ENCODE data around the gene CLSTN1.
"Not testable (repeated sequence)": the region's sequence is repeated elsewhere in the genome, so short reads cannot be mapped to it uniquely, and the experiment has no call there.

Gene CLSTN1

DNA sequence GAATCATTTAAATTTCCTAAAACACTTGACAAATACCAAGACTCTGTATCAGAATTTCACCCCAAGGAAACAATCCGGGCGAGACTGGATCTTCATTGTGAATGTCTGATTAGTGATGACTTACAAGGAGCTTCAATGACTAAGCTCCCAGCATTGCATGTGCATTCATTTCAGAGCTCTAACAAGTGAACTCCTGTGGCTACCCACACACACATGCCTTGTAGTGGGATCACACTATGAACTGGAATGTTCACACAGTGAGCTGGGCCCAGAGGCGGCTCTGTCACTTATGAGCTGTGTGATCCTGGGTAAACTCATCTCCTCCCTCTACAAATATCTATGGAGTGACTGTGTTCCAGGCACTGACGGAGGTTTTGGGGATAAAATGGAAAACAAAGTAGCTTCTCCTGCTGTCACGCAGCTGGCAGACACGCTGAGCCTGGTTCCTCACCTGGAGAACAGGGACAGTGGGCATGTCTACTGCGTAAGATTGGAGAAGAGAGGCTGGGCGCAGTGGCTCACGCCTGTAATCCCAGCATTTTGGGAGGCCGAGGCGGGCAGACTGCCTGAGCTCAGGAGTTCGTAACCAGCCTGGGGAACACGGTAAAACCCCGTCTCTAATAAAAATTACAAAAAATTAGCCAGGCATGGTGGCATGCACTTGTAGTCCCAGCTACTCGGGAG, 56.9 kb downstream of the CLSTN1 start:
- no peak for DNase-seq (ENCODE audit: low read depth in 4 of 4, low spot score in 1 of 4)

DNA sequence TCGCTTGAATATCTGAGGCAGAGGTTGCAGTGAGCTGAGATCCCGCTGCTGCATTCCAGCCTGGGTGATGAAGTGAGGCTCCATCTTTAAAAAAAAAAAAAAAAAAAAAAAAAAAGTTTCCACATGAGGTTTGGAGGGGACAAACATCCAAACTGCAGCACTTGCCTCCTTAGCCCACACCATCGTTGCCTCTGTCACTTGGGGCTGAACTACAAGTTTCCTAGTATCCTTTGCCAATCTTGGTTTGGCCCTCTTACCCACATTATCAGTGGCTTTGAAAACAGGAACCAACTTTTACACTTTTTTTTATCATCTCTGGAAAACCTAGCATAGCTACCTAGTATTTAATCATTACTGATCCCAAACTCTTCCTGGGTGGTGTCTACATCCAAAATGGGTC, 59.2 kb downstream of the CLSTN1 start:
- DNase-seq (ENCODE audit: low read depth in 4 of 4, low spot score in 1 of 4): no peak

- no peak for DNase-seq (ENCODE audit: low read depth in 4 of 4, low spot score in 1 of 4)
Observed at GRCh38 chr1:9763914-9764313, 59.9 kb downstream of the CLSTN1 start.

DNA sequence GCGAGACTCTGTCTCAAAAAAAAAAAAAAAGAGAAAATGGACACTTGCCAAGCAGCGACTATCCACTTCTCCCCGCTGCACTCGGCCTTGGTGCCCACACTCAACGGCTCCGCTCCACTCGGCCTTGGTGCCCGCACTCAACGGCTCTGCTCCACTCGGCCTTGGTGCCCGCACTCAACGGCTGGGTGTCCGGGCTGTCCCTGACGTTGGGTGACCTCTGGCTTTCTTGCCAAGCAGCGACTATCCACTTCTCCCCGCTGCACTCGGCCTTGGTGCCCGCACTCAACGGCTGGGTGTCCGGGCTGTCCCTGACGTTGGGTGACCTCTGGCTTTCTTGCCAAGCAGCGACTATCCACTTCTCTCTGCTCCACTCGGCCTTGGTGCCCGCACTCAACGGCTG, 61.3 kb downstream of the CLSTN1 start:
- DNase-seq (ENCODE audit: low read depth in 4 of 4, low spot score in 1 of 4): not testable (repeated sequence)

GRCh38 chr1:9761855-9762254, 61.9 kb downstream of the CLSTN1 start:
- no peak for DNase-seq (ENCODE audit: low read depth in 4 of 4, low spot score in 1 of 4)

GRCh38 chr1:9760824-9761223, 62.9 kb downstream of the CLSTN1 start:
- DNase-seq (ENCODE audit: low read depth in 4 of 4, low spot score in 1 of 4): no peak

DNA sequence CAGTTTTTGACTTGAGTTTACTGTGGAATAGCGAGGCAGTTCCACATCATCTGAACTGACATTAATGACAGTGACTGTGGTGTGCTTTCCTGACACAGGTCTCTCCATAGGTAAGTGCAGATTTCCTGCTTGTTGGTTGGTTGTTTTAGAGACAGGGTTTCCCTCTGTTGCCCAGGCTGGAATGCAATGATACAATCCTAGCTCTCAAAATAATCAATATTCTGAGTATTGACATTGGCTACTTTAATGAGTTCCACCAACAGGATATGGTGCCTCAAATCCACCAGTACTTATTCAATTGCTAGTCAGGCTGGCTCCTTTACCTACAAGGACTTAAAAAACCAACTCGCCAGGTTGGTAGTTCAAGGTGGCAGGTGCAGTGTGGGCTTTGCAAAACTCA, 63.8 kb downstream of the CLSTN1 start:
- no peak for DNase-seq (ENCODE audit: low read depth in 4 of 4, low spot score in 1 of 4)

DNA sequence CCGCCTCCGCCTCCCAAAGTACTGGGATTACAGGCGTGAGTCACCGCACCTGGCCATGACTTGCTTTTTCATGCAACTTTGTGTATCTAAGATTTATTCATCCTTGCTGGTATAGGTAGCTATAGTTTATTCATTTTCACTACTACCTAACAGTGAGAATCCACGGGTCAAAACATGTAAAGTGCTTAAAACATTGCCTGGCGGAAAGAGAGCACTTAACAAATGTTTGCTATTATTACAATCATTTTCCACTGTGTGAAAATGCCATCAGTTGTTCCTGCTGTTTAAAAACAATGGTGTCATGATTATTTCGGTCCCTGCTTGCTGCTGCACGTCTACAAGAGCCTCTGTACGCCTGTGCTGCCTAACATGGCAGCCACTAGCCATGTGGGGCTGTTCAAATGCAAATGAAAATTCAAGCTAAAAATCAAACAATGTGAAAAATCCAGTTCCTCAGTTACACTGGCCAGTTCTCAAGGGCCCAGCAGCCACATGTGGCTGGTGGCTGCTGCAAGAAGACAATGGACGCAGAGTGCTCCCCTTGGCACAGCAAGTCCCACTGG, 65.1 kb downstream of the CLSTN1 start:
- no peak for DNase-seq (ENCODE audit: low read depth in 4 of 4, low spot score in 1 of 4)

DNA sequence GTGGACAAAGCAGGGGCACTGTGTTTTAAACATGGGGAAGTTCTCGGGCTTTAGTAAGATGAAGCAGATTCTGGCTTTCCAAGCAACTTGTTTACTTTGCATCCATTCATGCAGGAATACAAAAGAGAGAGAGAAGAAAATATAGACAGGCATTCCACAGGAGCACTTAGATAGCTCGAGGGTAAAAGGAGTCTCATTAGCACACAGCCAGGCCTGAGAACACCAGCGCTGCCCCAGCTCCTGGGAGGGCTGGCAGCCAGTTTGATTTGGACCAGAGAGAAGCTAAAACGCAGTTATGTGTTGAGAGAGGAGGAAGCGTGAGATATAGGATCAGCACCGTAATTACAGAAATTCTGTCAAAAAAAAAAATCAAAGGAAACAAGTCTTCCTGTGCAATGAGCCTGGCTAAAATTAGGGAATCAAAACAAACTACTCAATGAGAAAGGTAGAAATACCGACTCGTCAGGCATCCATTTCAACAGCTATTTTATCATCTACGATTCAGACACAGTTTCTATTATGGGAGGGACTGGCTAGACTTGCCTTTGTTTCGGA, 68.2 kb downstream of the CLSTN1 start:
- DNase-seq (ENCODE audit: low read depth in 4 of 4, low spot score in 1 of 4): no peak

GRCh38 chr1:9753121-9753531, 70.6 kb downstream of the CLSTN1 start:
- no peak for DNase-seq (ENCODE audit: low read depth in 4 of 4, low spot score in 1 of 4)

DNA sequence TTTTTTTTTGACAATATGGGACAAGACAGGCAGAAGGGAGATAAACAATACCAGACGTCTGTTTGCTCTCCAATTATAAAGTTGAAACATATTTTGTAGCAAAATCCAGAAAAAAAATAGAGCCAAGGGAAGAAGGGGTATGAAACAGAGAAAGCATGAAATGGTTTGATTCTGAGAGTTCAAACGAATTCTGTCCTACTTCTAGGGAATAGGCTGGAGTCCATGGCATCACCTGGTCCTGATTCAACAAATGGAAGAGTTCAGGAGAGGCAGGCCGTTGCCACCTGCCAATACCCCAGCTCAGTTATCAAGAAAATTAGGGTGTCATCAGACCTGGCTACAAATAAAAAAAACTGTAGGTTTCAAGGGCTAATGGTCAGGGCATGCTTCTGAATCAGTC, 71.8 kb downstream of the CLSTN1 start:
- no peak for DNase-seq (ENCODE audit: low read depth in 4 of 4, low spot score in 1 of 4)

DNA sequence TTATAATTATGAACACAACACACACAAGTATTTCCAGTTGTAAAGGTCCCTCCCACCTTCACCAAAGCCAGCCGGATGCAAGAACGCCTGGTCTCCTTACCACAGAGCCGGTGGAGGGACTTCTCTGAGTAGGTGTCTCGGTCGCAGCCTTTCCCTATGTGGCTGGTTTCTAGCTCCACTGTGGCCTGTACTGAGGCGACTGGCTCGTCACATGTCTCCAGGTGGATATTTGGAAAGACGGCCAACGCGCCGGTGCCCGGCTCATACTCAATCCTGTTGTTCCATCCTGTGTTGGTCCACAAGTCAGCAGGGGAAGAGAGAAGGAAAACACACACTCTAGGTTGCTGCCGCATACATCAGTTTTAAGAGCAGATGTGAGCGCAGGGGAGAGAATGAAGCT, 74.4 kb downstream of the CLSTN1 start:
- DNase-seq (ENCODE audit: low read depth in 4 of 4, low spot score in 1 of 4): no peak

- not testable (repeated sequence) for DNase-seq (ENCODE audit: low read depth in 4 of 4, low spot score in 1 of 4)
Observed at GRCh38 chr1:9748391-9748790, 75.4 kb downstream of the CLSTN1 start.

- no peak for DNase-seq (ENCODE audit: low read depth in 4 of 4, low spot score in 1 of 4)
Observed at GRCh38 chr1:9746651-9747050, 77.1 kb downstream of the CLSTN1 start.

GRCh38 chr1:9746211-9746610, 77.6 kb downstream of the CLSTN1 start:
- no peak for DNase-seq (ENCODE audit: low read depth in 4 of 4, low spot score in 1 of 4)

- DNase-seq (ENCODE audit: low read depth in 4 of 4, low spot score in 1 of 4): no peak
Observed at GRCh38 chr1:9744106-9744799, 79.5 kb downstream of the CLSTN1 start.

- DNase-seq (ENCODE audit: low read depth in 4 of 4, low spot score in 1 of 4): no peak
Observed at GRCh38 chr1:9737671-9738070, 86.1 kb downstream of the CLSTN1 start.

DNA sequence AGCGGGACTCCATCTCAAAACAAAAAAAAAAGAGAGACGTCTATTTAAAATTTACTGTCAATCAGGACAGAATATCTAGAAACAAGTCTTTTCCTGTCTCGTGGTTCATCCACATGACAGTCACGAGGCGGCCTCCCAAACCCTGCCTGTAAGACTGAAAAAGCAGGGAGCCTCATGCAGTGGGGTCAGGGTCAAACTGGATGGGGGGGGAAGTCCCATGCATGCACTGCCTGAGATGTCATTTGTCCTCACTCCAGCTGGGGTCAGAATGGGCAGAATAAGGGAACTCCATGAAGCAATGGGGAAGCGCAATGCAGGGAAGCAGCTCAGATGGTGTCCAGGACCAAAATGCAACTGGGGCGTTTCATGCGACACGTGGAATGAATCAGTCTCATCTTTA, 86.7 kb downstream of the CLSTN1 start:
- no peak for DNase-seq (ENCODE audit: low read depth in 4 of 4, low spot score in 1 of 4)

GRCh38 chr1:9736241-9736640, 87.5 kb downstream of the CLSTN1 start:
- no peak for DNase-seq (ENCODE audit: low read depth in 4 of 4, low spot score in 1 of 4)

GRCh38 chr1:9735800-9736199, 88.0 kb downstream of the CLSTN1 start:
- no peak for DNase-seq (ENCODE audit: low read depth in 4 of 4, low spot score in 1 of 4)

DNA sequence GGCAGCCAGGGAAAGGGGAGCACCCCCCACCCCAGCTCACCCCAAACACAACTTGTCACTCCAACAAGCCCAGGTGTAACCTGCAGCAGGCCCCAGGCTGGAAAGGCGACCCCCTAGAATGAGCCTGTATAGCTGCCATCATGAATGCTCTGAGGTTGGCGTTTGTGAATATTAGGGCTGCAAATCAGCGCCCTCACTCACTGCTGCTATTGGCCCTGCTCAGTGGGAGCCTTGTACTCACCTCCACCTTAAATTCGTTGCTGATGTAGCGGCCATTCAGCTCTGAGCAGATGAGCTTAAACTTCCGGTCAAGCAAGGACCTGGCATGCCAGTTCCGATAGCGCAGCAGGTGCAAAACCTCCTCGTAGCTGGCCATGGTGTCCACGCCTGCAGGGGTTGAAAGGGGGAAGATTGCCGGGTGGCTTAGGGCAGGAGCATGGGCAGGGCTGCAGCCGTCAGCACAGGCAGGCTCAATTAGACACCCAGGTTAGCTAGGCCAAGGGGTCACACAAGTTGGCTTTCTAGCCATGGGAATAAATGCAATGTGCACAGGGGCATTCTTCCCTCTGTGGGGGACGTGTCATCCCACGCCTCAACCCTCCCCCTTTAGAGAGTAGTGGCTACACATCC, 90.5 kb downstream of the CLSTN1 start:
- DNase-seq (ENCODE audit: low read depth in 4 of 4, low spot score in 1 of 4): no peak
